ENCODE data around the gene NSG1. TPM values are rescaled to one million over a fixed set of nuclear protein-coding genes. Genes with fewer than 3 reads are reported as not detected.

Gene NSG1
- total RNA-seq, 1 donor from 2014 or later = not detected

GRCh38 chr4:4443821-4444220, 56.9 kb downstream of the NSG1 start:
- peaks cover 8% of the 10 kb centered on the region for H3K4me1 Mint-ChIP-seq (ENCODE audit: unreplicated experiment)
- no peak for TF ChIP-seq CTCF (IDR thresholded peaks at IDR 0.05)
- no peaks in the 10 kb centered on the region for H3K27me3 Mint-ChIP-seq (ENCODE audit: unreplicated experiment)

GRCh38 chr4:4446434-4446833, 59.5 kb downstream of the NSG1 start:
- Mint-ChIP-seq H3K27ac (ENCODE audit: unreplicated experiment) (no peak overlapping the region), H3K4me3 (ENCODE audit: unreplicated experiment) (no peak overlapping the region), H3K9me3 (ENCODE audit: unreplicated experiment) (no peaks in the 10 kb centered on the region), H3K4me1 (ENCODE audit: unreplicated experiment) (peaks cover 8% of the 10 kb centered on the region), H3K36me3 (ENCODE audit: unreplicated experiment) (peaks cover 16% of the 10 kb centered on the region), H3K27me3 (ENCODE audit: unreplicated experiment) (no peaks in the 10 kb centered on the region)
- TF ChIP-seq CTCF (IDR thresholded peaks at IDR 0.05) = no peak
- DNase-seq (ENCODE audit: extremely low spot score, unreplicated experiment) = no peak

More at GRCh38 chr4:4443821-4444220, 56.9 kb downstream of the NSG1 start:
- Mint-ChIP-seq H3K4me3 (ENCODE audit: unreplicated experiment) (no peak overlapping the region), H3K9me3 (ENCODE audit: unreplicated experiment) (no peaks in the 10 kb centered on the region), H3K27ac (ENCODE audit: unreplicated experiment) (no peak overlapping the region), H3K36me3 (ENCODE audit: unreplicated experiment) (peaks cover 12% of the 10 kb centered on the region)
- no peak for DNase-seq (ENCODE audit: extremely low spot score, unreplicated experiment)

GRCh38 chr4:4455210-4455865, 68.4 kb downstream of the NSG1 start:
- Mint-ChIP-seq H3K9me3 (ENCODE audit: unreplicated experiment) (no peaks in the 10 kb centered on the region), H3K36me3 (ENCODE audit: unreplicated experiment) (peaks cover 45% of the 10 kb centered on the region), H3K27me3 (ENCODE audit: unreplicated experiment) (no peaks in the 10 kb centered on the region), H3K4me1 (ENCODE audit: unreplicated experiment) (no peaks in the 10 kb centered on the region), H3K27ac (ENCODE audit: unreplicated experiment) (no peak overlapping the region), H3K4me3 (ENCODE audit: unreplicated experiment) (no peak overlapping the region)
- no peak for DNase-seq (ENCODE audit: extremely low spot score, unreplicated experiment)
- no peak for TF ChIP-seq CTCF (IDR thresholded peaks at IDR 0.05)

GRCh38 chr4:4456351-4456750, 69.4 kb downstream of the NSG1 start:
- Mint-ChIP-seq H3K36me3 (ENCODE audit: unreplicated experiment) (peaks cover 40% of the 10 kb centered on the region), H3K4me1 (ENCODE audit: unreplicated experiment) (no peaks in the 10 kb centered on the region), H3K4me3 (ENCODE audit: unreplicated experiment) (no peak overlapping the region), H3K27me3 (ENCODE audit: unreplicated experiment) (no peaks in the 10 kb centered on the region), H3K9me3 (ENCODE audit: unreplicated experiment) (no peaks in the 10 kb centered on the region), H3K27ac (ENCODE audit: unreplicated experiment) (no peak overlapping the region)
- DNase-seq (ENCODE audit: extremely low spot score, unreplicated experiment) = no peak
- TF ChIP-seq CTCF (IDR thresholded peaks at IDR 0.05) = no peak

GRCh38 chr4:4456816-4457578, 70.1 kb downstream of the NSG1 start:
- Mint-ChIP-seq H3K36me3 (ENCODE audit: unreplicated experiment) (peaks cover 35% of the 10 kb centered on the region), H3K27ac (ENCODE audit: unreplicated experiment) (no peak overlapping the region), H3K4me3 (ENCODE audit: unreplicated experiment) (no peak overlapping the region), H3K9me3 (ENCODE audit: unreplicated experiment) (no peaks in the 10 kb centered on the region), H3K27me3 (ENCODE audit: unreplicated experiment) (no peaks in the 10 kb centered on the region), H3K4me1 (ENCODE audit: unreplicated experiment) (no peaks in the 10 kb centered on the region)
- no peak for DNase-seq (ENCODE audit: extremely low spot score, unreplicated experiment)
- no peak for TF ChIP-seq CTCF (IDR thresholded peaks at IDR 0.05)

Measured in osteocyte (in vitro differentiated cells).